PFSK-1 (cell line): ENCODE measurements around the gene UFC1.

ENCODE experiments used
- FOXP2 ChIP-seq: optimal IDR thresholded peaks from 2 replicates; pipeline ENCODE3; 2011; ENCODE audit warnings: borderline replicate concordance, control low read depth, inconsistent platforms; ENCODE audit not compliant: insufficient read depth; ENCODE audit errors: extremely low read length, extremely low read depth
- POLR2AphosphoS5 ChIP-seq: IDR thresholded peaks from 2 replicates; pipeline ENCODE4 v1.6.1; 2012; ENCODE audit warnings: low read depth, mild to moderate bottlenecking, control low read depth, low read length, moderate library complexity
- SIN3A ChIP-seq: IDR thresholded peaks from 2 replicates; pipeline ENCODE4 v1.6.1; 2012; ENCODE audit warnings: mild to moderate bottlenecking, low read length, moderate library complexity, borderline replicate concordance; ENCODE audit not compliant: insufficient read depth
- TAF1 ChIP-seq: IDR thresholded peaks from 2 replicates; pipeline ENCODE4 v1.6.1; 2012; ENCODE audit warnings: low read length, control low read depth, borderline replicate concordance; ENCODE audit not compliant: insufficient read depth
- TF ChIP-seq, protein P1 (sequence below), 2 experiments: IDR thresholded peaks; 2 replicates each; pipeline versions ENCODE4 v1.6.1 to v1.8.0; 2011 to 2012; ENCODE audit warnings: low read depth in 2 of 2, low read length in 2 of 2, control low read depth in 1 of 2, inconsistent platforms in 1 of 2, mild to moderate bottlenecking in 1 of 2, moderate library complexity in 1 of 2; ENCODE audit not compliant: insufficient read depth in 1 of 2

Gene UFC1

DNA sequence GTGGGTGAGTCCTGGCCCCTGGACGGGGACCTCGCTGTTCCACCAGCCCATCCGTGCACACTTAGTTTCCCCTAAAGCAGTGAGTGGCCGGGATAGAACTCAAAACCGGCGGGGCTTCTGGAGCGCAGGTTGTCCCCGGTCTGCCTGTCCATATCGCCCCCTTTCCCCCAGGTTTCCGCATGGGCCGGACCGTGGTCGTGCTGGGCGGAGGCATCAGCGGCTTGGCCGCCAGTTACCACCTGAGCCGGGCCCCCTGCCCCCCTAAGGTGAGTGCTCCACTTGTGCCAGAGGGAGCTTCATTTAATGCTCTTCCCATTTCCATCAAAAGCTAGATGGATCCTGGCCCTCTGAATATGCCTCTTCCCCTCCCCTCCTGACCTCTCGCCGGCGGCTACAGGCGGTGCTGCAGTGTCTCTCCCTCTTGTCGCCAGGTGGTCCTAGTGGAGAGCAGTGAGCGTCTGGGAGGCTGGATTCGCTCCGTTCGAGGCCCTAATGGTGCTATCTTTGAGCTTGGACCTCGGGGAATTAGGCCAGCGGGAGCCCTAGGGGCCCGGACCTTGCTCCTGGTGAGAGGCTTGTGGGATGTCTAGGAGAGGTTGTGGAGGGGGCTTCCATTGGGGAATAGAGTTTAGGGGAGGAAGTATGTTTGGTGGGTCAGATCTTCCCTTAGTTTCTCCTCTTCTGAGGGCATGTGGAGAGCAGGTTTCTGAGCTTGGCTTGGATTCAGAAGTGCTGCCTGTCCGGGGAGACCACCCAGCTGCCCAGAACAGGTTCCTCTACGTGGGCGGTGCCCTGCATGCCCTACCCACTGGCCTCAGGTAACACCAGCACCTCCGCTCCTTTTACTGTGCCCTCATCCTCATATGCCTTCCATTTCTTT lies 13.1 kb downstream of the UFC1 start:
- TF ChIP-seq FOXP2 (no peak), TAF1 (no peak), SIN3A (no peak), POLR2AphosphoS5 (no peak)
- TF ChIP-seq, protein P1, sequence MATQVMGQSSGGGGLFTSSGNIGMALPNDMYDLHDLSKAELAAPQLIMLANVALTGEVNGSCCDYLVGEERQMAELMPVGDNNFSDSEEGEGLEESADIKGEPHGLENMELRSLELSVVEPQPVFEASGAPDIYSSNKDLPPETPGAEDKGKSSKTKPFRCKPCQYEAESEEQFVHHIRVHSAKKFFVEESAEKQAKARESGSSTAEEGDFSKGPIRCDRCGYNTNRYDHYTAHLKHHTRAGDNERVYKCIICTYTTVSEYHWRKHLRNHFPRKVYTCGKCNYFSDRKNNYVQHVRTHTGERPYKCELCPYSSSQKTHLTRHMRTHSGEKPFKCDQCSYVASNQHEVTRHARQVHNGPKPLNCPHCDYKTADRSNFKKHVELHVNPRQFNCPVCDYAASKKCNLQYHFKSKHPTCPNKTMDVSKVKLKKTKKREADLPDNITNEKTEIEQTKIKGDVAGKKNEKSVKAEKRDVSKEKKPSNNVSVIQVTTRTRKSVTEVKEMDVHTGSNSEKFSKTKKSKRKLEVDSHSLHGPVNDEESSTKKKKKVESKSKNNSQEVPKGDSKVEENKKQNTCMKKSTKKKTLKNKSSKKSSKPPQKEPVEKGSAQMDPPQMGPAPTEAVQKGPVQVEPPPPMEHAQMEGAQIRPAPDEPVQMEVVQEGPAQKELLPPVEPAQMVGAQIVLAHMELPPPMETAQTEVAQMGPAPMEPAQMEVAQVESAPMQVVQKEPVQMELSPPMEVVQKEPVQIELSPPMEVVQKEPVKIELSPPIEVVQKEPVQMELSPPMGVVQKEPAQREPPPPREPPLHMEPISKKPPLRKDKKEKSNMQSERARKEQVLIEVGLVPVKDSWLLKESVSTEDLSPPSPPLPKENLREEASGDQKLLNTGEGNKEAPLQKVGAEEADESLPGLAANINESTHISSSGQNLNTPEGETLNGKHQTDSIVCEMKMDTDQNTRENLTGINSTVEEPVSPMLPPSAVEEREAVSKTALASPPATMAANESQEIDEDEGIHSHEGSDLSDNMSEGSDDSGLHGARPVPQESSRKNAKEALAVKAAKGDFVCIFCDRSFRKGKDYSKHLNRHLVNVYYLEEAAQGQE (IDR thresholded peaks at IDR 0.05; ENCODE audit: insufficient read depth in 1 of 2, low read depth in 2 of 2, low read length in 2 of 2), result no peak

DNA sequence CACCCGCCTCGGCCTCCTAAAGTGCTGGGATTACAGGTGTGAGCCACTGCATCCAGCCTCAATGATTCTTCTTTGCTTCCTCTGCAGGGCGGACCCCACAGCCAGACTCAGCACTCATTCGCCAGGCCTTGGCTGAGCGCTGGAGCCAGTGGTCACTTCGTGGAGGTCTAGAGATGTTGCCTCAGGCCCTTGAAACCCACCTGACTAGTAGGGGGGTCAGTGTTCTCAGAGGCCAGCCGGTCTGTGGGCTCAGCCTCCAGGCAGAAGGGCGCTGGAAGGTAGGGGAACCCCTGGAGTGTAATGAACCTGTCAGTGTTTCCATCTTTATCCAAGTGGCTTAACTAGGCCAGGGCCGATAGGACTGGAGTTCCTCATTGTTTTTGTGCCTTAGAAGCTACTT lies 15.1 kb downstream of the UFC1 start:
- TF ChIP-seq TAF1, result no peak
- no peak for TF ChIP-seq POLR2AphosphoS5
- no peak for TF ChIP-seq SIN3A
- TF ChIP-seq, protein P1 (IDR thresholded peaks at IDR 0.05; ENCODE audit: insufficient read depth in 1 of 2, low read depth in 2 of 2, low read length in 2 of 2), result no peak
- TF ChIP-seq FOXP2, result no peak

DNA sequence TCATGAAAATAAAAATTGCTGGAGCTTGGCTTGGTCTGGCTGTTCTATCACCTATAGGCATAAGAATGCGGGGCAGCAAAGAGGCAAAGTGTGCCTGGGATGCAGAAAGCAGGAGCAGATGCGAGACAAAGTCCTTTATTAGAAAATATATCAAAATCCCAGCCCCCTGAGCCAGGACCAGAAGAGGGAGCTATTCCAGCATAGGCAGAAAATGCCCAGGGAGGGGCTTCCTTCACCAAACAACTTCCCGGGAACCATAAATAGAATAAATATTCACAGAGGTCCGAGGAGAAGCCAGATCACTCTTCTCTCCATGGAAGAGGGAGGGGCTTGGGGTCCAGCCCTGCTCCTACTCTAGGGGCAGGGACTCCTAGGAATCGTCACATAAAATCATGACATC lies 17.4 kb downstream of the UFC1 start:
- TF ChIP-seq SIN3A, result no peak
- TF ChIP-seq, protein P1 (IDR thresholded peaks at IDR 0.05; ENCODE audit: insufficient read depth in 1 of 2, low read depth in 2 of 2, low read length in 2 of 2), result no peak
- TF ChIP-seq TAF1, result no peak
- TF ChIP-seq FOXP2, result no peak
- no peak for TF ChIP-seq POLR2AphosphoS5

DNA sequence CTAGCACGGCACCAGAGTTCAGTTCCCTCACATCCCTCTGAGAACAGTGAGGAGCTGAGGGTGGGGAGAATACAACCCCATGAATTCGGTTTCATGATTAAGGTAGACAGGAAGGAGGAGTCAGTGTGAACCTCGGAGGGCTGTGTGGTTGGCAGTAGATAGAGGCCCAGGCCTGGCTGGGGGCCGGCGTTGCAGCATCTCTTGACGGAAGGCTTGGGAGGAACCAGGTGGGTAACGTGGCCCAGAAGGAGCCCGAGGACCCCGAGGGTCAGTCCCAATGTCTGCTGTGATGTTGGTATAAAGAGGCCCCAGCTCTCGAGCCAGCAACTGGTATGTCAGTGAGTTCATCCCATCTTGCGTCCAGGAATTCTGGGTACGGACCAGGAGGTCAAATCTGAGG lies 17.9 kb downstream of the UFC1 start:
- no peak for TF ChIP-seq POLR2AphosphoS5
- TF ChIP-seq, protein P1 (IDR thresholded peaks at IDR 0.05; ENCODE audit: insufficient read depth in 1 of 2, low read depth in 2 of 2, low read length in 2 of 2), result no peak
- no peak for TF ChIP-seq SIN3A
- TF ChIP-seq FOXP2, result no peak
- TF ChIP-seq TAF1, result no peak
